OCI-M1 (cell line): Measurements from ENCODE around the gene SP140.
A peak's percentile ranks its signal among the peaks of the same experiment; 100 is the strongest.
"Not testable (repeated sequence)": the region's sequence is repeated elsewhere in the genome, so short reads cannot be mapped to it uniquely, and the experiment has no call there.

Source experiments
- DNase-seq: peaks from one replicate; lab custom pipeline; 2025; lab: John Stamatoyannopoulos, UW

The SP140 gene

GRCh38 chr2:230226051-230226551, 565 bp downstream of the SP140 start:
- no peak for DNase-seq

- DNase-seq, result no peak
These were observed 1.7 kb downstream of the SP140 start for GRCh38 chr2:230227216-230227615.

- no peak for DNase-seq
These were observed 4.6 kb downstream of the SP140 start for GRCh38 chr2:230230087-230230486.

GRCh38 chr2:230230496-230231200, 5.1 kb downstream of the SP140 start:
- DNase-seq, result no peak

GRCh38 chr2:230231251-230231650, 5.7 kb downstream of the SP140 start:
- no peak for DNase-seq

- DNase-seq, result no peak
These were observed 8.7 kb downstream of the SP140 start for GRCh38 chr2:230234122-230234722.

- DNase-seq, result no peak
These were observed 9.3 kb downstream of the SP140 start for GRCh38 chr2:230234845-230235244.

GRCh38 chr2:230244211-230244610, 18.7 kb downstream of the SP140 start:
- no peak for DNase-seq

GRCh38 chr2:230246206-230246605, 20.7 kb downstream of the SP140 start:
- DNase-seq, result no peak

- no peak for DNase-seq
These were observed 24.7 kb downstream of the SP140 start for GRCh38 chr2:230250231-230250630.

GRCh38 chr2:230254152-230254881, 28.8 kb downstream of the SP140 start:
- DNase-seq, result no peak

- DNase-seq, result peak; percentile 57
These were observed 31.3 kb downstream of the SP140 start for GRCh38 chr2:230256733-230257332.

- no peak for DNase-seq
These were observed 32.9 kb downstream of the SP140 start for GRCh38 chr2:230258483-230258882.

- DNase-seq, result no peak
These were observed 36.7 kb downstream of the SP140 start for GRCh38 chr2:230262246-230262645.

GRCh38 chr2:230264945-230265344, 39.4 kb downstream of the SP140 start:
- DNase-seq, result not testable (repeated sequence)

- DNase-seq, result peak; percentile 38
These were observed 41.1 kb downstream of the SP140 start for GRCh38 chr2:230266638-230267037.

GRCh38 chr2:230267059-230267458, 41.5 kb downstream of the SP140 start:
- no peak for DNase-seq

- no peak for DNase-seq
These were observed 42.0 kb downstream of the SP140 start for GRCh38 chr2:230267556-230267955.

- peak; percentile 20 for DNase-seq
These were observed 43.2 kb downstream of the SP140 start for GRCh38 chr2:230268606-230269243.

GRCh38 chr2:230269715-230270114, 44.2 kb downstream of the SP140 start:
- DNase-seq, result no peak

GRCh38 chr2:230282936-230283335, 57.4 kb downstream of the SP140 start:
- no peak for DNase-seq

- no peak for DNase-seq
These were observed 60.5 kb downstream of the SP140 start for GRCh38 chr2:230286048-230286447.
